Spleen (tissue), 7 donors: Measurements from ENCODE around the gene PEX26.
"Not testable (repeated sequence)": the region's sequence is repeated elsewhere in the genome, so short reads cannot be mapped to it uniquely, and the experiment has no call there.

ENCODE experiments used
- POLR2A ChIP-seq, 3 donors: fragments of 450-650 bp; IDR thresholded peaks; one replicate each; pipeline ENCODE4 v1.5.1; 2017; ENCODE audit warnings: antibody characterized with exemption in 3 of 3, mild to moderate bottlenecking in 1 of 3
- TF ChIP-seq, protein P1 (sequence below), 11 experiments: fragments of 200-600 bp in 7 of 11; fragments of 450-650 bp in 4 of 11; sonication (generic) in 4 of 11; IDR thresholded peaks in 8 of 11; conservative IDR thresholded peaks in 3 of 11; 1 replicate in 7 of 11; 2 replicates in 4 of 11; pipeline versions ENCODE4 v1.4.0 to v1.8.0; 2016 to 2021; ENCODE audit warnings: antibody characterized with exemption in 11 of 11, inconsistent platforms in 4 of 11, mild to moderate bottlenecking in 1 of 11
- donor health status: DM: no; HTN: no; CAD: no; lungs with moderate emphysema.
- donor health status: DM: no; HTN: no; CAD: no.
- donor health status: DM: no; HTN: no; CAD: no.

DNA sequence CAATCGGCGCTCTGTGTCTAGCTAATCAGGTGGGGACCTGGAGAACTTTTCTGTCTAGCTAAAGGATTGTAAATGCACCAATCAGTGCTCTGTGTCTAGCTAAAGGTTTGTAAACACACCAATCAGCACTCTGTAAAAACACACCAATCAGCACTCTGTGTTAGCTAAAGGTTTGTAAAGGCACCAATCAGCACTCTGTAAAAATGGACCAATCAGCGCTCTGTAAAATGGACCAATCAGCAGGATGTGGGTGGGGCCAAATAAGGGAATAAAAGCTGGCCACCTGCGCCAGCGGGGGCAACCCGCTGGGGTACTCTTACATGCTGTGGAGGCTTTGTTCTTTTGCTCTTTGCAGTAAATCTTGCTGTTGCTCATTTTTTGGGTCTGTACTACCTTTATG, 63.2 kb downstream of the PEX26 start:
- not testable (repeated sequence) for TF ChIP-seq POLR2A (IDR thresholded peaks at IDR 0.05)
- TF ChIP-seq, protein P1, sequence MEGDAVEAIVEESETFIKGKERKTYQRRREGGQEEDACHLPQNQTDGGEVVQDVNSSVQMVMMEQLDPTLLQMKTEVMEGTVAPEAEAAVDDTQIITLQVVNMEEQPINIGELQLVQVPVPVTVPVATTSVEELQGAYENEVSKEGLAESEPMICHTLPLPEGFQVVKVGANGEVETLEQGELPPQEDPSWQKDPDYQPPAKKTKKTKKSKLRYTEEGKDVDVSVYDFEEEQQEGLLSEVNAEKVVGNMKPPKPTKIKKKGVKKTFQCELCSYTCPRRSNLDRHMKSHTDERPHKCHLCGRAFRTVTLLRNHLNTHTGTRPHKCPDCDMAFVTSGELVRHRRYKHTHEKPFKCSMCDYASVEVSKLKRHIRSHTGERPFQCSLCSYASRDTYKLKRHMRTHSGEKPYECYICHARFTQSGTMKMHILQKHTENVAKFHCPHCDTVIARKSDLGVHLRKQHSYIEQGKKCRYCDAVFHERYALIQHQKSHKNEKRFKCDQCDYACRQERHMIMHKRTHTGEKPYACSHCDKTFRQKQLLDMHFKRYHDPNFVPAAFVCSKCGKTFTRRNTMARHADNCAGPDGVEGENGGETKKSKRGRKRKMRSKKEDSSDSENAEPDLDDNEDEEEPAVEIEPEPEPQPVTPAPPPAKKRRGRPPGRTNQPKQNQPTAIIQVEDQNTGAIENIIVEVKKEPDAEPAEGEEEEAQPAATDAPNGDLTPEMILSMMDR (IDR thresholded peaks at IDR 0.05 in 8 of 11, conservative IDR thresholded peaks at IDR 0.05 in 3 of 11) = not testable (repeated sequence)
